Activated CD4-positive, alpha-beta T cell treated with anti-CD3 and anti-CD28 coated beads, Interleukin-2, amount 10 ng/mL, durations not matched to agents 7 days and 5 days (primary cell): ENCODE results near the gene MLPH. TPM values are rescaled to one million over a fixed set of nuclear protein-coding genes. Genes with fewer than 3 reads are reported as not detected.

ENCODE experiments used
- CTCF ChIA-PET: fragments of 350-600 bp; sonication (Branson Sonifier 250); formaldehyde crosslinking; loops from one replicate; lab custom pipeline; 2021; ENCODE audit warnings: antibody characterized with exemption; lab: Charles Lee
- POLR2A ChIA-PET: fragments of 350-600 bp; sonication (Branson Sonifier 250); formaldehyde crosslinking; loops from one replicate; lab custom pipeline; 2021; ENCODE audit warnings: antibody characterized with exemption; lab: Charles Lee
- DNase-seq: peaks from one replicate; pipeline ENCODE4 v3.0.0-alpha.2; 2020
- H3K27ac Mint-ChIP-seq: one replicate; pipeline ENCODE4 v1.8.0; 2021; ENCODE audit warnings: mild to moderate bottlenecking, moderate library complexity, mixed read lengths
- H3K27me3 Mint-ChIP-seq: one replicate; pipeline ENCODE4 v1.8.0; 2021; ENCODE audit warnings: mixed read lengths
- H3K36me3 Mint-ChIP-seq: one replicate; pipeline ENCODE4 v1.8.0; 2021; ENCODE audit warnings: low read depth, mixed read lengths
- H3K4me1 Mint-ChIP-seq: one replicate; pipeline ENCODE4 v1.8.0; 2021; ENCODE audit warnings: mixed read lengths
- H3K4me3 Mint-ChIP-seq: one replicate; pipeline ENCODE4 v1.8.0; 2021; ENCODE audit warnings: mild to moderate bottlenecking, moderate library complexity, mixed read lengths
- H3K9me3 Mint-ChIP-seq: one replicate; pipeline ENCODE4 v1.8.0; 2021; ENCODE audit warnings: mixed read lengths
- total RNA-seq, 2 experiments: library from RNA; stranded (reverse); gene quantifications; one replicate each; pipeline ENCODE4 v1.2.3, GENCODE V29; 2021

Gene MLPH
- total RNA-seq, 2 experiments from 2014 or later: not detected

GRCh38 chr2:237573721-237574415 lies 86.8 kb downstream of the MLPH start:
- Mint-ChIP-seq H3K4me3 (no peak overlapping the region), H3K36me3 (no peaks in the 10 kb centered on the region), H3K4me1 (no peaks in the 10 kb centered on the region), H3K27ac (no peak overlapping the region), H3K9me3 (no peaks in the 10 kb centered on the region), H3K27me3 (peaks cover 1% of the 10 kb centered on the region)
- no peak for DNase-seq
- CTCF ChIA-PET: interaction anchor here (0.7 to 2.2 kb wide), 4 partner anchors 8 to 1976 kb away, joined by 3 to 10 read pairs (median 4); no protein-coding TSS in a partner anchor
- POLR2A ChIA-PET: no interaction called here

GRCh38 chr2:237574467-237574866 lies 87.4 kb downstream of the MLPH start:
- no peak overlapping the region for H3K27ac Mint-ChIP-seq
- H3K27me3 Mint-ChIP-seq: peaks cover 1% of the 10 kb centered on the region
- no peaks in the 10 kb centered on the region for H3K36me3 Mint-ChIP-seq
- no peaks in the 10 kb centered on the region for H3K4me1 Mint-ChIP-seq
- no peak for DNase-seq
- POLR2A ChIA-PET: no interaction called here
- CTCF ChIA-PET: interaction anchor here (1.2 kb wide), 1 partner anchor 62 kb away, joined by 4 read pairs; no protein-coding TSS in a partner anchor
- no peaks in the 10 kb centered on the region for H3K9me3 Mint-ChIP-seq
- H3K4me3 Mint-ChIP-seq: no peak overlapping the region

GRCh38 chr2:237574894-237575868 lies 88.1 kb downstream of the MLPH start:
- POLR2A ChIA-PET: interaction anchor here (0.6 kb wide), 1 partner anchor 155 kb away, joined by 3 read pairs; no protein-coding TSS in a partner anchor
- Mint-ChIP-seq H3K36me3 (no peaks in the 10 kb centered on the region), H3K27ac (no peak overlapping the region), H3K4me1 (no peaks in the 10 kb centered on the region), H3K4me3 (no peak overlapping the region), H3K9me3 (no peaks in the 10 kb centered on the region), H3K27me3 (peaks cover 1% of the 10 kb centered on the region)
- CTCF ChIA-PET: interaction anchor here (1.2 to 1.4 kb wide), 3 partner anchors 10 to 62 kb away, joined by 3 to 7 read pairs (median 4); no protein-coding TSS in a partner anchor
- DNase-seq: no peak

GRCh38 chr2:237575869-237576862 lies 89.1 kb downstream of the MLPH start:
- H3K27me3 Mint-ChIP-seq: peaks cover 1% of the 10 kb centered on the region
- no peaks in the 10 kb centered on the region for H3K4me1 Mint-ChIP-seq
- no peaks in the 10 kb centered on the region for H3K9me3 Mint-ChIP-seq
- no peak for DNase-seq
- ChIA-PET POLR2A (interaction anchor here (0.6 kb wide), 1 partner anchor 156 kb away, joined by 3 read pairs; no protein-coding TSS in a partner anchor), CTCF (interaction anchor here (1.2 to 1.4 kb wide), 2 partner anchors 9 to 63 kb away, joined by 3 to 7 read pairs; no protein-coding TSS in a partner anchor)
- no peak overlapping the region for H3K27ac Mint-ChIP-seq
- no peaks in the 10 kb centered on the region for H3K36me3 Mint-ChIP-seq
- H3K4me3 Mint-ChIP-seq: no peak overlapping the region

- H3K27me3 Mint-ChIP-seq: peaks cover 1% of the 10 kb centered on the region
- no peak overlapping the region for H3K27ac Mint-ChIP-seq
- POLR2A ChIA-PET: no interaction called here
- CTCF ChIA-PET: interaction anchor here (1.4 kb wide), 1 partner anchor 64 kb away, joined by 7 read pairs; no protein-coding TSS in a partner anchor
- no peaks in the 10 kb centered on the region for H3K9me3 Mint-ChIP-seq
- H3K4me3 Mint-ChIP-seq: no peak overlapping the region
- H3K4me1 Mint-ChIP-seq: peaks cover 3% of the 10 kb centered on the region
- DNase-seq: no peak
- H3K36me3 Mint-ChIP-seq: no peaks in the 10 kb centered on the region
Measured at GRCh38 chr2:237576974-237577373, 89.9 kb downstream of the MLPH start.

- no peak for DNase-seq
- Mint-ChIP-seq H3K27me3 (peaks cover under 1% of the 10 kb centered on the region), H3K4me3 (no peak overlapping the region), H3K36me3 (no peaks in the 10 kb centered on the region), H3K4me1 (peaks cover 4% of the 10 kb centered on the region), H3K9me3 (no peaks in the 10 kb centered on the region), H3K27ac (no peak overlapping the region)
- ChIA-PET CTCF (no interaction called here), POLR2A (no interaction called here)
Measured at GRCh38 chr2:237577458-237577857, 90.4 kb downstream of the MLPH start.

GRCh38 chr2:237577956-237578870 lies 91.2 kb downstream of the MLPH start:
- no peaks in the 10 kb centered on the region for H3K36me3 Mint-ChIP-seq
- POLR2A ChIA-PET: no interaction called here
- CTCF ChIA-PET: no interaction called here
- peaks cover 5% of the 10 kb centered on the region for H3K4me1 Mint-ChIP-seq
- no peaks in the 10 kb centered on the region for H3K27me3 Mint-ChIP-seq
- no peak overlapping the region for H3K4me3 Mint-ChIP-seq
- no peaks in the 10 kb centered on the region for H3K9me3 Mint-ChIP-seq
- DNase-seq: no peak
- H3K27ac Mint-ChIP-seq: no peak overlapping the region

- H3K27ac Mint-ChIP-seq: no peak overlapping the region
- H3K27me3 Mint-ChIP-seq: no peaks in the 10 kb centered on the region
- no peak overlapping the region for H3K4me3 Mint-ChIP-seq
- no peak for DNase-seq
- H3K4me1 Mint-ChIP-seq: peaks cover 5% of the 10 kb centered on the region
- no peaks in the 10 kb centered on the region for H3K9me3 Mint-ChIP-seq
- H3K36me3 Mint-ChIP-seq: no peaks in the 10 kb centered on the region
- POLR2A ChIA-PET: interaction anchor here (0.7 kb wide), 1 partner anchor 141 kb away, joined by 3 read pairs; no protein-coding TSS in a partner anchor
- CTCF ChIA-PET: interaction anchor here (0.6 to 2.5 kb wide), 11 partner anchors 9 to 232 kb away, joined by 3 to 10 read pairs (median 3); partner anchors contain the start of gene RAB17
Measured at GRCh38 chr2:237581326-237581725, 94.3 kb downstream of the MLPH start.

- POLR2A ChIA-PET: no interaction called here
- CTCF ChIA-PET: interaction anchor here (0.6 to 2.5 kb wide), 11 partner anchors 8 to 231 kb away, joined by 3 to 10 read pairs (median 4); partner anchors contain the start of gene RAB17
- peak; percentile 57 for DNase-seq
- Mint-ChIP-seq H3K27ac (no peak overlapping the region), H3K9me3 (no peaks in the 10 kb centered on the region), H3K4me3 (no peak overlapping the region), H3K36me3 (no peaks in the 10 kb centered on the region), H3K4me1 (peaks cover 5% of the 10 kb centered on the region), H3K27me3 (no peaks in the 10 kb centered on the region)
Measured at GRCh38 chr2:237581751-237582746, 95.0 kb downstream of the MLPH start.
